ENCODE results near the gene ALDH1L1.
A peak's percentile ranks its signal among the peaks of the same experiment; 100 is the strongest.

ALDH1L1 gene

DNA sequence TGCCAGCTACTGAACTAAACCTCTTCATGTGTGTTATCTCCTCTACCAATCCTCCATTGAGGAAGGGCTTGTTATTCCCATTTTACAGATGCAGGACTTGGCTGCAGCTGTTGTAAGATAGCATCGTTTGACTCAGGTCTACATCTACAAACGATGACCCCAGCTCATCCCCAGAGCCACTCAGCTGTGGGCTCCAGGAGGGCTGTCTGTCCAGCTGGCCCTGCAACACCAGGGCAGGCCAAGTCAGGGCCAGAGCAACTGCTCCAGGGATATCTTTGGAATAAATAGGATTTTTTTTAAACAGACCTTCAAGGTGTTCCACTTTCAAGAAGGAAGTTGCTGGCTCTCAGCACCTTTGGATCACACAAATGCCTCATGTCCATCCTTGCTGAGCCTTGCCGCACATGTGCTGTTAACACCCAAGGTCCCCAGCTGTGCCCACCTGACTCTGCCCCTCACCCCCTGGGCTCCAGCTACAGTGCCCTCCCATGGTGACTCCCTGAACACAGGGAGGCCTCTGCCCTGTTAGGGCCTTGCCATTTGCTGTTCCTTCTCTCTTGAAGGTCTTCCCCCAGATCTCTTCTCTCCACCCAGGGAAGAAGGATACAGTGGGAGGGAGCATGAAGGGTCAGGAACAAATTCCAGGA, 31.0 kb downstream of the ALDH1L1 start:
- CTCF ChIA-PET: interaction anchor here (0.9 to 1.3 kb wide), 2 partner anchors 15 to 17 kb away, joined by 3 read pairs; no protein-coding TSS in a partner anchor

DNA sequence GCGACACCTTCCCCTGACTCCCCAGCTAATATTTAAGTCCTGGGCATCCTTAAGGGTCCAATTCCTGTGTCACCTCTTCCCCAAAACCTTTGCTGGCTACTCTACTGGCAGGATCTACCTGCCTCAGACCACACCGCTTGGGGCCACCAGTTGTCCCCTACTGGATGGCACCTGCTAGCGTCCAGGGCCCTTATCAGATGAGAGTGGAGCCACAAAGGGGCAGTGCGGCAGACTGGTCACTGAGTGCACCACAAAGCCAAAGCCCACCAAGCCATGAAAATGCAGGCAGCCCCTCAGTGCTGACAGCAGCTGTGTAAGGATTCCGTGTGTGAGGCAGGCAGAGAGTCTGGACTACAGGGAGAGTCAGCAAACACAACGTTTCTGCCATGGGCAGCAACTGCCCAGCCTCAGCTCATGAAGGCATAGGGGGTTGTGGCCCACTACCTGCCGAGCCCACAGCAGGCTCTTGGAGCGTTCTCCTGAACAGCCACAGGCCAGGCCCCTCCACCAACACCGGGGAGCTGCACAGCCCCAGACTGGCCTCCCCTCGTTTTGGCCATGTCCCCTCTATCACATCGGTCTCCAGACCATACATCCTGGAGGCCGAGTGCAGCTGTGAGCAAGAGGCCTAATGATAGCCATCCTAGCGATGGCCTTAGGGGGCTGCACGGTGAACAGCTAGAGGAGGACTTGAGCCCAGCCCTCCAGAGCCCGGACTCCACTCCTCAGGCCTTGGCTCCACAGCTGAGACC, 32.3 kb downstream of the ALDH1L1 start:
- peak; percentile 2 for DNase-seq (ENCODE audit: extremely low spot score)
- TF ChIP-seq FOXM1 (IDR thresholded peaks at IDR 0.05; ENCODE audit: borderline replicate concordance) (no peak), CTBP1 (IDR thresholded peaks at IDR 0.05; ENCODE audit: borderline replicate concordance) (no peak), BHLHE40 (IDR thresholded peaks at IDR 0.05; ENCODE audit: borderline replicate concordance) (no peak), LEF1 (IDR thresholded peaks at IDR 0.05; ENCODE audit: borderline replicate concordance) (no peak), SP1 (IDR thresholded peaks at IDR 0.05) (no peak), FOXA1 (IDR thresholded peaks at IDR 0.05) (no peak), ELF4 (IDR thresholded peaks at IDR 0.05) (no peak), FOXK2 (IDR thresholded peaks at IDR 0.05) (no peak), PKNOX1 (IDR thresholded peaks at IDR 0.05) (no peak), TARDBP (IDR thresholded peaks at IDR 0.05) (no peak), ARNT (IDR thresholded peaks at IDR 0.05) (no peak), L3MBTL2 (conservative IDR thresholded peaks at IDR 0.05) (no peak), SUZ12 (IDR thresholded peaks at IDR 0.05) (no peak), NFRKB (IDR thresholded peaks at IDR 0.05) (no peak), HDGF (IDR thresholded peaks at IDR 0.05; ENCODE audit: borderline replicate concordance) (no peak), ZNF384 (IDR thresholded peaks at IDR 0.05) (no peak)
- CTCF ChIA-PET: no interaction called here
- POLR2A ChIA-PET: no interaction called here

More for the DNA sequence above, 31.0 kb downstream of the ALDH1L1 start:
- peak; percentile 1 for DNase-seq (ENCODE audit: extremely low spot score)
- TF ChIP-seq FOXM1 (IDR thresholded peaks at IDR 0.05; ENCODE audit: borderline replicate concordance): no peak
- no peak for TF ChIP-seq ARNT (IDR thresholded peaks at IDR 0.05)
- no peak for TF ChIP-seq ZNF384 (IDR thresholded peaks at IDR 0.05)
- no peak for TF ChIP-seq FOXA1 (IDR thresholded peaks at IDR 0.05)
- POLR2A ChIA-PET: no interaction called here

DNA sequence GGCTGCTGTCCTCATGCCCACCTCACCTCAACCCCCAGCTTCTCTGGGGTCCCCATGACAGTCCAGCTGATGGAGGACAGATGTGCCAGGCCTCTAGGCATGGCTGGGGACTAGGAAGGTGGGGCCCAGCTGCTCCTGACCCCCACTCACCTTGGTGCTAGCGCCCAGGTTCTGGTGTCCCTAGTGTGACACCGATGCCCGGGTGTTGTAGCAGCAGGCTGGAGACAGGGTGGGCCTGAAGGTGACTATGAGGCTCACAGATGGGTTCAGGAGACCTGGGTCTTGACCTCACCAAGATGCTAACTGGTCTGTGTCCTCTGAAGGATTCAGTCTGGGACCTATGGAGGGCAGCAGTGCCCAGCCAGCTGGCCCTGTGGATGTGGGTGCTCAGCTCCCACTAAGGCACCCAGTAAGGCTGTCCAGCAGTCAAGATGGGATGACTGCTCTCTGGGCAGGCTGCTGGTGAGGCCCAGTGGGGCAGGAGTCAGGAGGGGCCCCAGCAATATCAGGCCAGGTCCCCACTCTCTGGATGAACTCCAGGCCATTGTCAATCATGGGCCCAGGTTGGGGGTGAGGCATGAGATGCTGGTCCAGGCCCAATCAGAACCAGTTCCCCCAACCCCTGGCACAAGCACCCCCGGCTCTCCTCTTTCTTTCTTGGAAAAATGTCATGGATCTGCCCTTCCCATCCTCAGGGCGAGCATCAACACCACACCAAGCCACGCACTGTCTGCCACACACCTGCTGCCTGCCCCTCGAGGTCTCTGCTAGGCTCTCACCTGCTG, 33.0 kb downstream of the ALDH1L1 start:
- ChIA-PET POLR2A (no interaction called here), CTCF (no interaction called here)
- no peak for DNase-seq (ENCODE audit: extremely low spot score)
- no peak for TF ChIP-seq ELF4 (IDR thresholded peaks at IDR 0.05)
- no peak for TF ChIP-seq NFRKB (IDR thresholded peaks at IDR 0.05)
- no peak for TF ChIP-seq TARDBP (IDR thresholded peaks at IDR 0.05)
- no peak for TF ChIP-seq FOXK2 (IDR thresholded peaks at IDR 0.05)
- no peak for TF ChIP-seq SP1 (IDR thresholded peaks at IDR 0.05)
- TF ChIP-seq L3MBTL2 (conservative IDR thresholded peaks at IDR 0.05): no peak
- no peak for TF ChIP-seq HDGF (IDR thresholded peaks at IDR 0.05; ENCODE audit: borderline replicate concordance)
- TF ChIP-seq ARNT (IDR thresholded peaks at IDR 0.05): no peak
- TF ChIP-seq PKNOX1 (IDR thresholded peaks at IDR 0.05): no peak
- TF ChIP-seq CTBP1 (IDR thresholded peaks at IDR 0.05; ENCODE audit: borderline replicate concordance): no peak
- no peak for TF ChIP-seq BHLHE40 (IDR thresholded peaks at IDR 0.05; ENCODE audit: borderline replicate concordance)
- no peak for TF ChIP-seq ZNF384 (IDR thresholded peaks at IDR 0.05)
- no peak for TF ChIP-seq FOXM1 (IDR thresholded peaks at IDR 0.05; ENCODE audit: borderline replicate concordance)
- no peak for TF ChIP-seq SUZ12 (IDR thresholded peaks at IDR 0.05)
- no peak for TF ChIP-seq FOXA1 (IDR thresholded peaks at IDR 0.05)
- TF ChIP-seq LEF1 (IDR thresholded peaks at IDR 0.05; ENCODE audit: borderline replicate concordance): no peak

DNA sequence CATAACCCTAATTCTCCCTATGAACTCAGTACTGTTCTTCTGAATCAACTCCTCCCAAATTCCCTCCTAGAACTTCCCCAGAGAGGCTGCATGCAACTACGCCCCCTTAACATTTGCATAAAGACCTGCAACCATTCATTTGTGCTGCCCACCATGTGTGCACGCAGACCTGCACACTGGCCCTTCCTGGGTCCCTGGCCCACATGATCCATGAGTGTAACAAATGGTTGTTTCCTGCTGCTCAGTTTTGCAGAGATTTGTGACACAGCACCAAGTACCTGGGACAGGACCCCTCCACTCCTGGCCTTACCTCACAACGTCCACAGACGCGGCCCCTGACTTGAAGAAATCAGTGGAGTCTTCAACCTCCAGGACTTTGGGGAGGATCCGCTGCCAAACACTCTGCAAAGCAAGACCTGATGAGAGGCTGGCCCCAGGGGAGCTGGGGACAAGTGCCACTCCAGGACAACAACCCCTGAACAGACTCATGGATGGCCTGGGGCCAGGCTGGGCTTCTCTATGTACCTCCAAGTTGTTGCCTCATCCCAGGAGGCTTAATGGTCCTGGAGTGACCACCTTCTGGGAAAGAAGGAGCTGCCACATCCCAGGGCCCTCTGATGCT, 33.8 kb downstream of the ALDH1L1 start:
- ChIA-PET POLR2A (no interaction called here), CTCF (interaction anchor here (0.5 kb wide), 1 partner anchor 14 kb away, joined by 3 read pairs; no protein-coding TSS in a partner anchor)
- no peak for DNase-seq (ENCODE audit: extremely low spot score)

More for the DNA sequence above, 33.8 kb downstream of the ALDH1L1 start:
- TF ChIP-seq FOXM1 (IDR thresholded peaks at IDR 0.05; ENCODE audit: borderline replicate concordance): no peak
- TF ChIP-seq ZNF384 (IDR thresholded peaks at IDR 0.05): no peak
- no peak for TF ChIP-seq PKNOX1 (IDR thresholded peaks at IDR 0.05)
- no peak for TF ChIP-seq TARDBP (IDR thresholded peaks at IDR 0.05)
- no peak for TF ChIP-seq FOXA1 (IDR thresholded peaks at IDR 0.05)
- no peak for TF ChIP-seq HDGF (IDR thresholded peaks at IDR 0.05; ENCODE audit: borderline replicate concordance)
- no peak for TF ChIP-seq SUZ12 (IDR thresholded peaks at IDR 0.05)
- TF ChIP-seq SP1 (IDR thresholded peaks at IDR 0.05): no peak
- no peak for TF ChIP-seq NFRKB (IDR thresholded peaks at IDR 0.05)
- TF ChIP-seq CTBP1 (IDR thresholded peaks at IDR 0.05; ENCODE audit: borderline replicate concordance): no peak

All from HEK293T (cell line).